GM12801 (cell line): ENCODE measurements around the gene ALPK3.

ENCODE experiments used
- TF ChIP-seq, protein P1 (sequence below): IDR thresholded peaks from one replicate; pipeline ENCODE4 v1.5.1; 2011; ENCODE audit warnings: control low read depth; ENCODE audit not compliant: insufficient read length; ENCODE audit errors: extremely low read depth

ALPK3 gene

DNA sequence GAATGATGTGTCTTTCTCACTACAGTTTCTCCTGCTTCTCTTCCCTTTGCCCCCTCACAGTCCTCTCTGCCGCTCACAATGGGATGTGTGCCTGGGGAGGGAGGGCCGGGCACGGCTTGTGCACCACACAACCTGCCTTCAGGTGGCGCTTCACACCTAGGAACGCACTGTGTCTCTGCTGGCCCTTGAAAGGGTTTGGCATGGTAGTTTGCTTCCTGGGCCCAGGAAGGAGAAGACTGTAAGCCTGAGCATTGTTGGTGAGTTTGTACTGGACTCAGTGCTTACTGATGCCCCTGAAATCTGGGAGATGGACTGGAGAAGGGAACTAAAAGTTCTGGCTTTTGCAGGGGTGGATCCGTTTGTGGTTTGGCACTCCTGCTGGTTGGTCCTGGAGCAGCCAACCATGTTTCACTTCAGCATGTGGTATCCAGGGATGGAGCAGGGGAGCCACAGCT lies 9.2 kb downstream of the ALPK3 start:
- TF ChIP-seq, protein P1, sequence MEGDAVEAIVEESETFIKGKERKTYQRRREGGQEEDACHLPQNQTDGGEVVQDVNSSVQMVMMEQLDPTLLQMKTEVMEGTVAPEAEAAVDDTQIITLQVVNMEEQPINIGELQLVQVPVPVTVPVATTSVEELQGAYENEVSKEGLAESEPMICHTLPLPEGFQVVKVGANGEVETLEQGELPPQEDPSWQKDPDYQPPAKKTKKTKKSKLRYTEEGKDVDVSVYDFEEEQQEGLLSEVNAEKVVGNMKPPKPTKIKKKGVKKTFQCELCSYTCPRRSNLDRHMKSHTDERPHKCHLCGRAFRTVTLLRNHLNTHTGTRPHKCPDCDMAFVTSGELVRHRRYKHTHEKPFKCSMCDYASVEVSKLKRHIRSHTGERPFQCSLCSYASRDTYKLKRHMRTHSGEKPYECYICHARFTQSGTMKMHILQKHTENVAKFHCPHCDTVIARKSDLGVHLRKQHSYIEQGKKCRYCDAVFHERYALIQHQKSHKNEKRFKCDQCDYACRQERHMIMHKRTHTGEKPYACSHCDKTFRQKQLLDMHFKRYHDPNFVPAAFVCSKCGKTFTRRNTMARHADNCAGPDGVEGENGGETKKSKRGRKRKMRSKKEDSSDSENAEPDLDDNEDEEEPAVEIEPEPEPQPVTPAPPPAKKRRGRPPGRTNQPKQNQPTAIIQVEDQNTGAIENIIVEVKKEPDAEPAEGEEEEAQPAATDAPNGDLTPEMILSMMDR = no peak

DNA sequence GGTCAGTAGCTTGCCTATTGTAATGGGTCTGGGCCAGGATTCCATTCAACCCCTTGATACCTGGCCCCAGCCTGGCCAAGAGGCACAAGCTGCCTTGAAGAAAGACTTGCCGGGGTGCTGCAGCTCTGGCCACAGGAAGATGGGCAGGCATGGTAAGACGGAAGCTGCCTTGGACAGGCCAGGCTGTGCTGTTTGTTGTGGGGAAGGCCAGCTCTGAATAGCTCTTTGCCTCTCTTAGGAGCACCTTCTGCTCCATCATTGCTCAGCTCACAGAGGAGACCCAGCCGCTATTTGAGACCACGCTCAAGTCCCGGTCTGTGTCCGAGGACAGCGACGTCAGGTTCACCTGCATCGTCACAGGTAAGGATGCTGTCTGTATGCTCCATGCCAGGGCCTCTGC lies 10.1 kb downstream of the ALPK3 start:
- TF ChIP-seq, protein P1 = no peak

DNA sequence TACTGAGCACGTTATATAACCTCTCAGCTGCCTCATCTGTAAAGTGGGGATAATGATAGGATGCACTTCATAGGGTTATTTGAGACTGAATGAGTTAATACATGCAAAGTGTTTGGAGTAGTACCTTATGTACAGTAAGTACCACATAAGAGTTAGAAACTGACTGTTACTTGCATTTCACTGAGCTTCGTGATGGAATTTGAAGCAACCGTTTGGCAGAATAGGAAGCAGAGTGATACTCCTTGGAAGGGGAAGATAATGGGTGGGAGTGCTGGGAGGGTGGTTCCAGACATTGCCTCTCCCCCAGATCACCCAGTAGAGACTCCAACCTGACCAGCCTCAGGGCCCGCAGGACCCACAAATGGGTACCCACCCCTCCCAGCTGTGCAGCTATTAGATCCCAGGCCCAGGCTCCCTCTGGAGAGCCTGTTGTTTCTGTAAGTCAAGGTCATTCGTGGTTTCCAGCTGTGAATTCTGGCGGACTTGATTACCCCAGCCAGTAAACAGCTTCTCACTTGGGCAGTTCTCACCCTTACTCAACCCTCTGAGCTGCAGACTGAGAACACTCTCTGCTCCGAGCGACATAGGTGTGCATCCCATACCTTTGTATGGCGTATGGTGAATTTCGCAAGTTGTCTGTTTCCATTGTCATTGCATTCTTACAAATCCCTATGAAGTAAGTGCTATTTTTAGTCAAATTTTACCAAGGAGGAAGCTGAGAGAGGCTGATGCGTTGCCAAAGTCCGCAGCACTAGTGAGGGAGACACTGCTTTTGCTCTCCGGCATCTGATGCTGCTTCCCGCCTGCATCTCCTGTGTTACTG lies 11.1 kb downstream of the ALPK3 start:
- TF ChIP-seq, protein P1 = no peak

DNA sequence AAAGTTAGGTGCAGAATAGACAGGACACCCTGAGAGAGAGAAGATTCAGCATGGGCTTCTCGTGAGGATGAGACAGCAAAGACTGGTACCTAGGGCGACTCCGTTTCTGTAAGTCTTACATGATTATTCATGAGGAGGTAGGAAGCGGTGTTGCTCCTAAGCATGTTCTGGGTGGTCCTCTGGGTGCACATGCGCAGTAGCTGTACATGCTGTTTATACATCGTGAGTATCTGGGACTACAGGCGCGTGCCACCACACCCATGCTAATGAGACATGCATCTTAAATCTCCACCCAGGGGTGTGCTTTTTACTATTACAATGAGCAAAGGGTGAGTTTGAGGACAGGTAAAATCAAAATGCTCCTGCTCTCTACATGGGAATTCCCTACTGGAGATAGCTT lies 12.3 kb downstream of the ALPK3 start:
- TF ChIP-seq, protein P1 = no peak

DNA sequence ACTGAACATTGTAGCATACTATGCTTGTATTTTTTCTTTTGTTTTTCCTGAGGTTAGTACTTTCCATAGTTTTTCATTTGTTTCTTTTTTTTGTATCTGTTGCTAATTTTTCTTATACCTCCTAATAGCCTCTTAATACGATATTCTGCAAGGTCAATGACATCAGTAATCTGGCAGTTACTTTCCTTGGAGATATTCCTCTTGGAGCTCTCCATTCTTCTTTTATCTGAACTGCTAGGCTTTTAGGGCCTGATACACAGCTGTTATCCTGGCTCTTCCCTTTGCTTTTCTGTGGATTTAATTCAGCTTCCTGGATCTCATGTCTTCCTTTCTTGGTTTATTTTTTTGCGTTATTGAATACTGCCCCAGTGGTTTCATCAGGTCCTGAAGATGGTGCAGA lies 12.9 kb downstream of the ALPK3 start:
- TF ChIP-seq, protein P1 = no peak

DNA sequence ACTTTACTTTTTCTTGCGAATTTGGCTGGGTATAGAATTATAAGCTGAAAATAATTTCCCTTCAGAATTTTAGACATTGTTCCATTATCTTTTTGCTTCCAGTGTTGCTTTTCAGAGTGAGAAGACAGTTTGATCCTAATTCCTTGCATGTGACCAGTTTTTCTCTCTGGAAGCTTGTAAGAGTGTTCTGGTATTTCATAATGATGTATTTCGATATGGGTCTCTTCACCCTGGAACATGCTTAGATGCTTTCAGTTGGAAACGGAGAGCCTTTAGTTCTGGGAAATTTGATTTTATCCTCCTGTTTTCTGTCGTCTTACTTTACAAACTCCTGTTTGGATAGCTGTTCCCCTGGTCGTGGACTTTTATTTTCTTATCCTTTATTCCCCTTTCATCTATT lies 13.9 kb downstream of the ALPK3 start:
- TF ChIP-seq, protein P1 = no peak

DNA sequence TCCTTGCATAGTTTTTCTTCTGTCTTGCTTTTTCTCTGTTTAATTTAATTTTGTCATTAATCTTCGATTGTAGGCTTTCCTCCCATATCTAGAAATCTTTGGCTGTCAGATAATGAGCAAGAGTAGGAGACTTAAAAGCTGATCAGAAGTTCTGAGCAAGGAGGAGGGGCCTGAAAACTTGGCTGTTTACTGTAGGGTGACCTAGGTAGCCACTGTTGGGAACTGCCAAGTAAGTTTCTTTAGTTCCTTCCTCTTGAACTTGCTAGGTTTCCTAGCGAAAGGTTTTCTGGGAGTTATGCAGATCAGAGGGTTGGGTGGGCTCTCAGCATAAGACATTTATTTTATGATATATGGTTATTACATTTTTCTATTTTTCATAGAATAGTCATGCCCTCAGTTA lies 14.5 kb downstream of the ALPK3 start:
- TF ChIP-seq, protein P1 = no peak
